ENCODE data around the gene SPOCD1.

DNA sequence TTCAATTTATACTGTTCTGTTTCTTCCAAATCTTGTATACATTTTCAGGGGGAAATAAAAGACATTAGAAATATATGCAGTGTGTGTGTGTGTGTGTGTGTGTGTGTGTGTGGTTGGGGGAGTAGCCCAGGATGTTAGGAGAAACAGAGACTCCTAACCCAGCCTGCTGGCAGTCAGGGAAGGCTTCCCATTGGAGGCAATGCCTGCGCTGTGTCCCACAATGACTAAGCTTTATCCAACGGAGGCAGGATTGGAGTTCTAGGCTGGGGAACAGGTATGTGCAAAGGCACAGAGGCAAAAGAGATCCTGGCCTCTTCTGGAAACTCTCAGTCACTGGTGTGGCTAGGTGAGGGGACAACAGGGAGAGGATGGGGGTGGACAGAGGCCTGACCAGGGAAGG is 35.2 kb downstream of the SPOCD1 start:
- TF ChIP-seq, protein P1, sequence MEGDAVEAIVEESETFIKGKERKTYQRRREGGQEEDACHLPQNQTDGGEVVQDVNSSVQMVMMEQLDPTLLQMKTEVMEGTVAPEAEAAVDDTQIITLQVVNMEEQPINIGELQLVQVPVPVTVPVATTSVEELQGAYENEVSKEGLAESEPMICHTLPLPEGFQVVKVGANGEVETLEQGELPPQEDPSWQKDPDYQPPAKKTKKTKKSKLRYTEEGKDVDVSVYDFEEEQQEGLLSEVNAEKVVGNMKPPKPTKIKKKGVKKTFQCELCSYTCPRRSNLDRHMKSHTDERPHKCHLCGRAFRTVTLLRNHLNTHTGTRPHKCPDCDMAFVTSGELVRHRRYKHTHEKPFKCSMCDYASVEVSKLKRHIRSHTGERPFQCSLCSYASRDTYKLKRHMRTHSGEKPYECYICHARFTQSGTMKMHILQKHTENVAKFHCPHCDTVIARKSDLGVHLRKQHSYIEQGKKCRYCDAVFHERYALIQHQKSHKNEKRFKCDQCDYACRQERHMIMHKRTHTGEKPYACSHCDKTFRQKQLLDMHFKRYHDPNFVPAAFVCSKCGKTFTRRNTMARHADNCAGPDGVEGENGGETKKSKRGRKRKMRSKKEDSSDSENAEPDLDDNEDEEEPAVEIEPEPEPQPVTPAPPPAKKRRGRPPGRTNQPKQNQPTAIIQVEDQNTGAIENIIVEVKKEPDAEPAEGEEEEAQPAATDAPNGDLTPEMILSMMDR (IDR thresholded peaks at IDR 0.05; ENCODE audit: insufficient read depth, low read length): no peak
- TF ChIP-seq POLR2AphosphoS5 (IDR thresholded peaks at IDR 0.05; ENCODE audit: low read depth) (no peak), SPI1 (IDR thresholded peaks at IDR 0.05; ENCODE audit: borderline replicate concordance, low read depth) (no peak), GABPA (IDR thresholded peaks at IDR 0.05; ENCODE audit: low read depth) (no peak)

Data from HL-60 (cell line).